Measurements from ENCODE around the gene METTL6.
"Not testable (repeated sequence)": the region's sequence is repeated elsewhere in the genome, so short reads cannot be mapped to it uniquely, and the experiment has no call there.

METTL6 gene, protein sequence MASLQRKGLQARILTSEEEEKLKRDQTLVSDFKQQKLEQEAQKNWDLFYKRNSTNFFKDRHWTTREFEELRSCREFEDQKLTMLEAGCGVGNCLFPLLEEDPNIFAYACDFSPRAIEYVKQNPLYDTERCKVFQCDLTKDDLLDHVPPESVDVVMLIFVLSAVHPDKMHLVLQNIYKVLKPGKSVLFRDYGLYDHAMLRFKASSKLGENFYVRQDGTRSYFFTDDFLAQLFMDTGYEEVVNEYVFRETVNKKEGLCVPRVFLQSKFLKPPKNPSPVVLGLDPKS

DNA sequence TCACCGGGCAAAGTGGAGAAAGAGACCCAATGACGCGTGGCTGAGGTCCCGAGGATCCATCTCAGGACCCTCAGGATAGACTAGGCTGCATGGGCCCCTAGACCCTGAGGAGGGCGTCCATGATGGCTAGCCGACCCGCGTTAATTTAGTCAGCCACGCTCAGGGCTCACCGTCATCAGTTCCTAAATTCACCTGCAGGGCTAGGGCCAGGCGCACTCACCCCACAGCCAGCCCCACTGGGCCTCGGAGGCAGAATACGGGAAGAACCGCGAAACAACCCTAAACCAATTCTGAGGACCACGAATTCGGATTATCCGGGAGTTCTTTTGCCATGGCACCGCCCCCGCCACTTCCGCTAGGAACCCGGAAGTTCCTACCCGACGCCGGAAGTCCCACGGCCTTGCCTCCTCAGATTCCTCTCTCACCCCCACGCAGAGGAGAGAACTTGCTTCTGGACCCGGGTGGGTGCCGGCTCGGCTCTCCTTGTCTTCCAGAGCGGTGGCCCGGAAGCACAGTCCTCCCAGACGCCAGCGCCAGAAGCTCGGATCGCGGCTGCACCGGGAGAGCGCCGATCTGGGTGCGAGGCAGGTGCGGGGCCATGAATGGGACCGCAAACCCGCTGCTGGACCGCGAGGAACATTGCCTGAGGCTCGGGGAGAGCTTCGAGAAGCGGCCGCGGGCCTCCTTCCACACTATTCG is at the start of gene METTL6, which contains the start of gene EAF1:
Gene METTL6 (minus strand): TSS at position 363 of the 699 bp plus-strand sequence. CDS start 1,033 bp downstream, outside the sequence.
Gene EAF1 (plus strand): TSS at position 417 of the 699 bp plus-strand sequence. CDS start 182 bp downstream, at position 599.
- DNase-seq (ENCODE audit: low read depth): peak; percentile 66

DNA sequence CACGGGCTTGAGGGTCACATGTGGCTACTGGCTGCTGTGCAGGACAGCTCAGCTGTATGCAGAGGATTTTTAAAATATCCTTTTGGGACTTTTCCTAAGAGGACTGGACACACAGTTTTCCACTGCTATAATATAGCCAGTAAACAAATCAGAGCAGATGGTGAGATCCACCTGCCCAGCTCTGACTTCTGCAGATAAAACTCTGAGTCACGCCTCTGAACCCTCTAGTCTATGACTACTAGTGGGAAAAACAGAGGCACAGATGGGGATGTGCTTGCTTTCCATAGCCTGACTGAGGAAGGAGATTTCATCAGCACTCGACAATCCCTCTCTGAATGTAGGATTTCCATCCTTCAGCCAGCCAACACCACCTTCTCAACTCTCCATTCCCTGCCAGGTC is 49.0 kb upstream of the METTL6 start:
- DNase-seq (ENCODE audit: low read depth): no peak

DNA sequence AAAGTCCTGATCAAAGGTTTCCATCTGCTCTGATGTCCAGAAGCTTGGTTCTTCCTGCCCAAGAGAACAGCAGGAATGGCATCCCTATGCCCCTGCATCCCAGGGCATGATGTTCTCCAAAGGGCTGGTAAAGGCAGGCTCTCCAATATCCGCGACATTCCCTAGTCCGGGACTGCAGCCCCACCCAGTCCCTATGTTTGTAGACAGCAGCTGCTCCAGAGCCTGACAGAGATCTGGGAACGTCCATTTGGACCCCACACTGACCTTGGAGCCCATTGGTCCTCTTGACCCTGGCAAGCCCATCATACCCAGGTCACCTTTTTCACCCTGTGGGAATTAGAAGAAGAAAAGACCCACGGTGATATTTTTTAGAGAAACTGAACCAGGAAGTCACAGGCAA is 47.8 kb upstream of the METTL6 start:
- no peak for DNase-seq (ENCODE audit: low read depth)

DNA sequence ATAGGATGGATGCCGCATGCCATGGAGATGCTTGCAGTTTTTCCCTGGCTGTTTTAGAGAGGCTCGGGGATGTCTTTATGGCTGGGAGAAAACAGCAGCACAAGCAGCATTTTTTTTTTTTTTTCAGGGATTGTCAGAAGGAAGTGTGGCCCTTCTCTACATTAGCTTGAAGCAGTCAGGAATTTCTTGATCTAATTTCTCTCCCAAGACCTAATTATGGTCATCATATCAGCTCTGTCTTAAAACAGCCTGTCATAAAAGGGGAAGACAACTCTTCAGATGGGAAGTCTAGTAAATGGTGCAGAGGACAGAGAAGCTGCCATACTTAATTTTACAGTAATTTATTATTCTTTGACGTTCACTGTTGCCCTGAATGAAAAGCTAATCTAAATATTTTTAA is 44.5 kb upstream of the METTL6 start:
- DNase-seq (ENCODE audit: low read depth): no peak

DNA sequence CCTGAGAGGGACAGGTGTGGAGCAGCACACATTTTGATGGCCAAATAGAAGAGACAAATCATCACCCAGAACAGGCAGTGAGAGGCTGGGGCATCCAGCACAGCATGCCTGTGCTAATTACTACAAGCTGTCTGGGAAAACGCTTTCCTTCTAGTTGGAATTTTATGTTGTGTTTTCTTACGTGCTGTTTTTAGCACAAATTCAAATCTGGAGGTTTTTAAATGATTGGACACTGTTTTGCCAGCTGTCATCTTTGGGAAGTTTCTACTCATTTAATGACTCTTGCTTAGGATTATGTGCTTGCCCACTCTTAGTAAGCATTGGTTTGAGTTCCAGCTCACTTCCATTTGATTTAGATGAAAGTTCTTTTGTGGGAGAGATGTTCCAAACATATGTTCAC is 43.5 kb upstream of the METTL6 start:
- DNase-seq (ENCODE audit: low read depth): no peak

DNA sequence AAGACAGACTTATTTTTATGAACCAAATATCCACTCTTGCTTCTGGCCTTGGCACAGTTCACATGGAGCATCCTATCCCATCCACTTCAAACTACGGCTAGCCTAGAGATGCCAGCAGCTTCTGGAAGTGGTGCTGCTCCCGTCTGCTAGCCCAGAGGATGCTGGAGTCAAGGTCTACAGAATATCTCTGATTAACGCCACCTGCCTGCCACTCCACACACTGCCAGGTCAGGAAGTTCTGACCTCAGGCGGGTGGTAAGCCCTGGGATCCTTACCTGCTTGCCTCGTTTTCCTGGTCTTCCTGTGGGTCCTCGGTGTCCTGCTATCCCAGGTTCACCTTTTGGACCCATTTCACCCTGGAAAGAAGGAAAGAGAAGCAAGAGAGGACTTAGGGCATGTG is 42.9 kb upstream of the METTL6 start:
- no peak for DNase-seq (ENCODE audit: low read depth)

DNA sequence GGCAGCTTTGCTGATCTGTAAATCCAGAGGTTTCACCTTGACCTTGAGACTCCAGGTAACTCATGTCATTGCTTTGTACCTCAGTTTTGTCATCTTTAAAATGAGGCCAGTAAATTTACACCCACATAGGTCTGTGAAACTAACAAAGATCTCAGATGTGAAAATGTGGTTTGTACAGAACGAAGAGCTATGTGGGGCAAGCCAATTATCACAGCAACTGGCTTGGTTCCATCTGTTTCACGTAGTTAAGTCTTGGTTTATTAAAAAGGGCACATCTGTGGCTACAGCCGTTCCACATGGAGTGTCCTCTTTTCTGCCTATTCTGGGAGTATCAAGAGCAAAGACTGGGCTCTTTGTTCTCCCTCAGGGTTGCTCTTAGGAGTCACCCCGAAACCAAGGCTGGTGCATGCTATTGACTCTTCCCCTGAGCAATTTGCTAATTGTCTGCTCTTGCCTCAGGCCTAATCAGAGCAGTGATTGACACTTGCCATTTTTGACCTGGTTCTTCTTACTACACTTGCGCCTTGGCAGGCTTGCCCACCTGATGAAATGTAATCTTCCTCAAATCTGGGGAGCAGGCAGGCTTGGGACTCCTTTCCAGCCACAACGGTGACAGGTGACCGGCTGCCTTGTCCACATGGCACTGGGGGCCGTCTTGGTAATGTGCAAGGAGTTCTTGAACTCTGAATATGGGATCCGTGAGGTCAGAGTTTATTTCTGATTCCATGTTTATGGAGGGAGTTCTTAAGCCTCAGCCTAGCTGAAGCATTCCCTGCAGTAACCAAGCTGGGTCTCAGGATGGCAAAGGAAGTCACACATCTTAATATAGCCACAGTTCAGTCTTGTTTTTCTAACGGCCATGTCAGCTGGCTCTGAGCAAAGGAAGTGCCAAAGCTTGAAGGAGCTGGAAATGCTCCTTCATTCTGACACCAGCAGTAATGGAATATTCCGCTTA is 40.2 kb upstream of the METTL6 start:
- no peak for DNase-seq (ENCODE audit: low read depth)

DNA sequence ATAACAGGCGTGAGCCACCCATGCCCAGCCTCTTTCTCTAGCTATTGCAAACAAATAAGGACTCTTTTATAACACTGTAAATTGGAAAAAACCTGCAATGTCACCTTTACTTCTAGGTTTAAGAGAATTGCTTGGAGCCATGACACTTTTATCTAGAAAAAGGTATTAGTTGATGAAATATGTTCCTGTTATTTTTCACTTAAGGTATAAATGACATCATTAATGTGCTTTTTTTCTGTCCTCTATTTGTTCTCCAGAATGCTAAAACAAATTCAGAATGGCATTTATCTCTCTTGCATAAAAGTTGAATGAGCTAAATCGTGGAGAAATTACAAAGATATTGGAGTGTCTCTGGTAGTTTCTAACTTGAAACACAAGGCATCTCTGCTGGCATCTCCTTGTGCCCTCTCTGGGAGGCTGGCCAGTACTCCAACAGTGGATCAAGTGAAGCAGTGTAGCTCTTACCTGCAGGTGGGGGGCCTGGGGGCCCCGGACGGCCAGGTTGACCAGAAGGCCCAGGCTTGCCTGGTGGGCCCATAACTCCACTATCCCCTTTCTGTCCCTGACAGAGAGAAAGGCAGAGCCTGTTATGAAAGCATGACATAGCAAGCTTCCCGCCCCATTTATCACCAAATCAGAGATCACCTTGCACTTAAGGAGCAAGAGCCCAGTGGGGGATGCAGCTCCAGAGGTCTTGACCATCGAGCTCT is 38.7 kb upstream of the METTL6 start:
- no peak for DNase-seq (ENCODE audit: low read depth)

DNA sequence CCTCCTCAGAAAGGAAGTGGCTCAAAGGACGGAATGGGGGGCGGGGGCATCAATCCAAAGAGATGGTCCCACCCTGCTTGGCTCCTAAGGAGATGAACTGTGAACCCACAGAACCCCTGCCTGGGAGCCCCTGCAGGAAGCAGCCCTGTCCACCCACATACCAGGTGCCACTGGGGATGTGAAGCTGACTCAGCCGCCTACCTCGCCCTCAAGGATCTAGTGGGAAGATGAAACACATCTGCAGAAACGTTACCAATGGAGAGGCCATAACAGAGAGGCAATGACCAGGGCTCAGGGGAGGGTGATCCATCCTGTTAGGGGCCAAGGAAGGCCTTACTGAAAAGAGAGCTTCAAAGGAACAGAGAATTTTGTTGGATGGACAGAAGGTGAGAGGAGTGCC is 35.1 kb upstream of the METTL6 start:
- no peak for DNase-seq (ENCODE audit: low read depth)

DNA sequence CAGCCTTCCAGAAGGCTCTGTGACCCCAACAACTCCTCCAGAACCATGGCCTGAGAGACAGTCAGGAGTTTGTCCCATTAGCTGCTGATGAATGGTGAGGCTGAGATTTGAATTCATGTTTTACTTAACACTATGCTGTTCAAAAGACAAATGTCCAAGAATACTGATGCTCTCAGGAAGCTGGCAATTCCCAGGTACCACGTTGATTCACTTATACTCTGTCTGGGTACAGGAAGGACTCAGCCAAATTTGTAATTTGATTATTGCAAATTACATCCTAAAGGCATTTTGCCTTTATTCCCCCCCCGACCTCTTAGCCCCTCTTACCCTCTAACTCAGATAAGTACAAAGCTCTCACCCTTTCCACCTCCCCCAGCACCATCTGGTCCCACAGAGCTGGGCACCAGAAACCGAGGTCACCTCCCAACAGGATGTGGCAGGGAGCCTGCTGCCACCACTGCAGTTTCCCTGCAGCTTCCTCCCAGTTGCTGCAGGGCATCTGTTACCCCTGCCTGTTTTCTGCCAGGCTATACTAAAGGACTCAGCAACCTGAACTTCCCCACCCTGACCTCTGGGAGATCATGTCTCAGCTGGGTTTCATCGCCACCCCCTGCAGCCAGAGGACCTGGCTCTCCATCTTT is 33.7 kb upstream of the METTL6 start:
- DNase-seq (ENCODE audit: low read depth): no peak

DNA sequence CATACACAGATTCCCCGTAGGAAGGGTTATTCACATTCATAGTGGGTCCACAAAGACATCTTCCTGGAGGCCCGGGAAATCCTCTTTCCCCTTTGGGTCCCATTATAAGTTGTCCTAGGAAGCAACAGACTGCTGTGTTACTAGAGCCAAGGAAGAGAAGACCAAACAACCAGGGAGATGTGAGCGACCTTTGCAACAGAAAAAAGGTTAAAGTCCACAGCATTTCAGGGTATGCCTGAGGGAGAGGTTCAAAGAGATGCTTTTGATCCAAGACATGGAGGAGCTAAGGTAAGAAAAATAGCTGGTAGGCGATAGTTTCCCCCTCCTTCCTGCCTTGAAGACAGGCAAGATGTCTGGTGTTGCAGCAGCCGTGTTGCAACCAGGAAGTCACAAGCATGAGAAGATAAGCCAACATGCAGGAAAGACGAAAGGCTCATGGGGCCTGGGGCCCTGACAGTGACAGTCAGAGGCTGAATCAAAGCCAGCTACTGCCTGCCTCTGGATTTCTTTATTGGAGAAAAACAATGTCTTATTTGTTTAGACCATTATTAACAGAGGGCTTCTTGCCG is 31.0 kb upstream of the METTL6 start:
- no peak for DNase-seq (ENCODE audit: low read depth)

DNA sequence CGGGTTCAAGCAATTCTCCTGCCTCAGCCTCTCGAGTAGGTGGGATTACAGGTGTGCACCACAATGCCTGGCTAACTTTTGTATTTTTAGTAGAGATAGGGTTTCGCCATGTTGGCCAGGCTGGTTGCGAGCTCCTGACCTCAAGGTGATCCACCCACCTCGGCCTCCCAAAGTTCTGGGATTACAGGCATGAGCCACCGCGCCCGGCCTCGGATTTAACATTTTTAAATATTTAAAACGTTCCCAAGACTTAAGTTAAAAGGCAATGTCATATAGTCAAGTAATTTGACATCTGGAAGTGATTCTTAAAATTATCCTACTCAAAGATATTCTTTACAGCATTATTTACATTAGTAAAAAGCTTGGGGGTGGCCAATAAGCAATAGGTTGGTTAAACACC is 29.6 kb upstream of the METTL6 start:
- DNase-seq (ENCODE audit: low read depth): not testable (repeated sequence)

DNA sequence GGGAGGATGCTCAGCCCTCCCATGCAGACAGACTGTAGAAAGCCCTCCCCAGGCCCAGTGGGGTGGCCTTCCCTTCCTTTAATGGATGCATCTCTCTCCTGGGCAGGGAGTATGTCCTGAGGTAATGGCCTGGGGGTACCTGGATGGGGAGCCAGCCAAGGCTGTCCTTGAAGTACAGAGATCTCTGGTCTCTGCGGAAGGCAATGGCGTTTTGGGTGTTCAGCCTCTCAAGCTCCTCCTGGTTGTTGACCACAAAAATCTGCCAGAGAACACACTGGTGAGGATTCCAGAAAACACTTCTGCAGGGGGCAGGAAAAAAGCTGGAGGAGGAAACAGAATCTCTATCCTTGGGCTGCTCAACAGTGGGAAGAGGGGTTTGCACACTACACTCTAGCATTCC is 29.0 kb upstream of the METTL6 start:
- no peak for DNase-seq (ENCODE audit: low read depth)

DNA sequence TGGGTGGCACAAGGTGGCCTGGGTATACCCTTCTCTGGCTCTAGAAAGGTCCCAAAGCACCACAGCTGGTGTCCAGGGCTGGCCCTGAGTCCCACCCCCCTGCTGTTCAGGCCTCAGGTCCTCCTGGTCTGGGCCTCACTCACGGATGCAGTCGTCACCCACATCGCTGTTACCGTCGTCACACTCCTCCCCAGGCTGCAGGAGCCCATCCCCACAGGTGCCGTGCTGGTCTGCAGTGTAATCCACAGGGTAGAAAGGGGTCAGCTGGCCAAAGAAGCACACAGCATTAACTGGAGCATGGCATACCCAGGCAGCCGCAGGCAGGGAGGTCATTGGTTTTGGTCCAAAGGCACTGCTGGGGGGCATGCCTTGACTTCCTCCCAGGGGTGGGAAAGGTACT is 28.4 kb upstream of the METTL6 start:
- DNase-seq (ENCODE audit: low read depth): no peak

DNA sequence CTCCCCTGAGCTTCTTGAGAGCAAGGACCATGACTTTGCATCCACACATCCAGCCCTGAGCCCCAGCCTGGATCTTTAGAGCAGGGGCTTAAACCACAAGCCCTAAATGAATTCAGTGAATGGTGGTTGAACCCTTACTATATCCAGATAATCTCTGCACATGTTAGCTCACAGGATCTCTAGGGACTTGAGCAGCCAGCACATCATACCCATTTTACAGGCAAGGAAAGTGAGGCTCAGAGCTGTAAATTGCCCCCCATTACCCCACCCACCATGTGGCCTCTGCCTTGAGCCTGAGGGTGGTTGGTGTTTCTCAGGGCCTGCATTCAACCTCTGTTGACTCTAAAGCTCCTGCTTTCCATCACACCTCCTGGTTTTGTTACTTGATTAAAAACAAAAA is 27.6 kb upstream of the METTL6 start:
- no peak for DNase-seq (ENCODE audit: low read depth)

DNA sequence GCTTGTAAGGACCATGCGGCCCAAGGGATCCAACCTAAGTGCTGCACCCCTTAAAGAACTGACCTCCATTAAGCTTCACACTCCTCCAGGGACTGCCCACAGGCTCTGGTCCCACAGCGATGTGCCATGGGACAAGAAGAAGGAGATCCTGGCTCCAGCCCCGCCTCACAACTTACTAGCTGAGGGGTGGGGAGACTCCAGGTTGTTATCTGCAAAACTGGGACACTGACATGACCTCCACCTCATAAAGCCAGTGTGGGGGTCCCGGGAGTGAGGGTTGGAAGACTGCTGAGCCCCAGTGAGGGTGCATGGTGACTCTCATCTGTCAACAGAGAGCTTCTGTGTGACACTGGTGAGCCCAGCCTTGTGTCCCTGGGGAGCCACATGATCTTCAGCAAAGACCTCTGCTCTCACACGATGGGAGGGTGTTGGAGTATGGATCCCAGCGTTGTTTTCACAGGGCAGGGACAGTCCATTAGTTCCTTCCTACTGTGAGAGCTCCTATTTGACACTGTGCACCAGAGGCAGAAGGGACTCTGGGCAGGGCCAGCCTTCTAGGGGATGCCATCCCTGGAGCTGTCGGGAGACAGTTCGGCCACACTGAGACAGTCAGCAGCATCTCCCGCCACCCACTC is 26.8 kb upstream of the METTL6 start:
- no peak for DNase-seq (ENCODE audit: low read depth)

DNA sequence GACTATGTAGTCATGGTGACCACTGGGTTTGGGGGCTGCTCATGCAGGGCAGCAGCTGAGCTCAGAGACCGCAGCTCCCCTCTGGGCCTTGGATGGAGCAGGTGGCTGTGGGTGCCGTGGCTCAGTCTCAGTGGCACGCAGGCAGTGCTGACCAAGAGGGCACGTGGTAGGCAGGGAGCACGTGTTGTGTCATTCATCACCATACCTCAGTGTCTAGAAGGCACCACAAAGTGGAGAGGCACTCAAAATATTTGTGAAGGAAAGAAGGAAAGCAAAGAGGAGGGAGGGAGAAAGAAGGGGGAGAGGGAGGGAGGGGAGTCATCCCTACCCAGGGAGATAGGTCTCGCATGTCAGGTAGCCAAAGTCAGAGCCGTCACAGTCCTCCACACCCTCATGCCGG is 26.2 kb upstream of the METTL6 start:
- no peak for DNase-seq (ENCODE audit: low read depth)

DNA sequence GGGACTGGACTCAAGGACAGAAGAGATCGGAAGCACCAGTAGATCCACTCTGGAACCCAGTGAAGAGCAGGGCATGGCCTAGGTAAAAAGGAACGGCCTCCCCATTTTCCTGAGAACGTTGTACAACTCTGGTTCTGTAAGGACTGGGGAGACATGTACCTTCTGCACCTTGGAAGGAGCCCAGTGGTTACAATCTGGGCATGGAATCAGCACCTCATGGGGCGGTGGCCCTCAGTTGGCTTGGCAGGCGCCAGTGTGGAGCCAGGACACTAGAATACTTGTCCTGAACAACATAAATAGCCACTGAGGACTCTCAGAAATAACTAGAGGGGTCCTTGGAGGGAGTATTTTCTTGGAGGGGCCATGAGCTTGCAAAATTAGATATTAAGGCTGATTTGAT is 25.6 kb upstream of the METTL6 start:
- no peak for DNase-seq (ENCODE audit: low read depth)

DNA sequence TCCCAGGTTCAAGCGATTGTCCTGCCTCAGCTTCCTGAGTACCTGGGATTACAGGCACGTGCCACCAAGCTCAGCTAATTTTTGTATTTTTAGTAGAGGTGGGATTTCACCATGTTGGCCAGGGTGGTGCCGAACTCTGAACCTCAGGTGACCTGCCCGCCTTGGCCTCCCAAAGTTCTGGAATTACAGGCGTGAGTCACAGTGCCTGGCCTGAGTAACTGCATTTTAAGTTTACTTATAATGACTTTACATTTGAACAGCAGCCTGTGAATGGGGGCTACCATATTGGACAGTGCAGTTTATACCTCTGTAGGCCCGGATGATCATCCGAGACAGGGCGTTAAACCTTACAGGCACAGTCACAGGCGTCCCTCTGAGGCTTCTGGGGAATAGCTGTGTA is 24.8 kb upstream of the METTL6 start:
- no peak for DNase-seq (ENCODE audit: low read depth)
